NCI-H2029 treated with DMSO at 0.1 percent for 48 hours (cell line): ENCODE results near the gene DHRS7C.

ENCODE experiments used
- DNase-seq: peaks from one replicate; lab custom pipeline; 2025; lab: John Stamatoyannopoulos, UW

Gene DHRS7C, protein sequence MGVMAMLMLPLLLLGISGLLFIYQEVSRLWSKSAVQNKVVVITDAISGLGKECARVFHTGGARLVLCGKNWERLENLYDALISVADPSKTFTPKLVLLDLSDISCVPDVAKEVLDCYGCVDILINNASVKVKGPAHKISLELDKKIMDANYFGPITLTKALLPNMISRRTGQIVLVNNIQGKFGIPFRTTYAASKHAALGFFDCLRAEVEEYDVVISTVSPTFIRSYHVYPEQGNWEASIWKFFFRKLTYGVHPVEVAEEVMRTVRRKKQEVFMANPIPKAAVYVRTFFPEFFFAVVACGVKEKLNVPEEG

DNA sequence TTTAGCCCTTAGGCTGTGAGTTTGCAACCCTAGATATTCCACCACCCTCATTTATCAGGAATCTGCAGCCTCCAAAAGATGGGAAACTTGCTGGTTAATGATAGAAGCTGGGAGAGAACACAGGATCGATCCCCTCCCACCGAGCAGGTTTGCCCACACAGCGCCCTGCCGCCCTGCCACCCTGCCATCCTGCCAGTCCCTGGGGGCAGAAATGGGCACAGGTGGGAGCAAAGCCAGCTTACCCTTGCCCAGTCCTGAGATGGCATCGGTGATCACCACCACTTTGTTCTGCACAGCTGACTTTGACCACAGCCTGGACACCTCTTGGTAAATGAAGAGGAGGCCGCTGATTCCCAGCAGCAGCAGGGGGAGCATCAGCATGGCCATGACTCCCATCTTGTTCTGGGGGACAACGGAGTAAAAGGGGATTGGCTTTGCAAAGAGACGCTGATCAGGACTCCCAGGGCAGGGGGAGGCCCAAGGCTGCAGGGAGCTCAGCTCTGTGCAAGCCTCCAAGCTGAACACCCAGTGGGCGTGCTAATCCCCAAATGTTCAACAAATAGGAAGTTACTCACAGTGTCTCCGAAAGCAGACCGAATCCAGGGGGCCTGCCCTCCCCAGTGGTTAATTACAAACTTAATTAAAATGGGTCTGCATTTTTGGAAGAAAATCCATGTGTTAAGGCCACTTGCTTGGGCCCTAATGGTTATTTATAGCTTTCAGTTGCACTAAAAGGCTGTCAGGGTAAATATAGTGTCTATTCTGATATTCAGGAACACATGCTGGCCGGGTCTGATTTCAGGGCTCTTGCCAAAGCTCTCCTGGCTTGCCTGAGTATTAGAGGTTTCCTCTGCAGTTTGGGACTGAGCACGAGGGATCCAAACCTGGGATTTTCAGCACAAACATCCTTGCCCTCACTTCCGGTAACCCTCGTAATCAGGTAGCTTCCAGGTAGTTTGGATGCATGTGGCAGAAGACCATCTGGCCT is at the start of gene DHRS7C:
DHRS7C (minus strand) TSS at position 704 of the 988 bp plus-strand sequence; CDS start at position 396, 308 bp downstream.
- DNase-seq = no peak

DNA sequence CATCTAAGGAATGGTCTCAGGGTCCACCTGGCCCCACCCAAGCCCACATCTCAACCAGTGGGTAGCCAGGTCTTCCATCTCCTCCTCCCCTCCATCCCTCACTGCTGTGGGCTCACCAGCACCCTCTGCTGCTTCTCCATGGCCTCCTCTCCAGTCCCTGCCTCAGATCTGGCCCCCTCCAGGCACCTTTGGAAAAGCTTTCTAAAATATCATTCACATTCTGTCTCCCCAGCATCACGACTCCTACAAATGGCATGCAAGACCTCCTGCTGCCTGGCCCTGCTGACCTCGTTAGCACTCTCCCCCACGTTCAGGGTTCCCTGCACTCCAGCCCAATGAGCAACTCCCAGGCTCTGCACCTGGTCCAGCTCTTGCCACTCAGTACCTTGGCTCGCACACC is 48.0 kb upstream of the DHRS7C start:
- no peak for DNase-seq

DNA sequence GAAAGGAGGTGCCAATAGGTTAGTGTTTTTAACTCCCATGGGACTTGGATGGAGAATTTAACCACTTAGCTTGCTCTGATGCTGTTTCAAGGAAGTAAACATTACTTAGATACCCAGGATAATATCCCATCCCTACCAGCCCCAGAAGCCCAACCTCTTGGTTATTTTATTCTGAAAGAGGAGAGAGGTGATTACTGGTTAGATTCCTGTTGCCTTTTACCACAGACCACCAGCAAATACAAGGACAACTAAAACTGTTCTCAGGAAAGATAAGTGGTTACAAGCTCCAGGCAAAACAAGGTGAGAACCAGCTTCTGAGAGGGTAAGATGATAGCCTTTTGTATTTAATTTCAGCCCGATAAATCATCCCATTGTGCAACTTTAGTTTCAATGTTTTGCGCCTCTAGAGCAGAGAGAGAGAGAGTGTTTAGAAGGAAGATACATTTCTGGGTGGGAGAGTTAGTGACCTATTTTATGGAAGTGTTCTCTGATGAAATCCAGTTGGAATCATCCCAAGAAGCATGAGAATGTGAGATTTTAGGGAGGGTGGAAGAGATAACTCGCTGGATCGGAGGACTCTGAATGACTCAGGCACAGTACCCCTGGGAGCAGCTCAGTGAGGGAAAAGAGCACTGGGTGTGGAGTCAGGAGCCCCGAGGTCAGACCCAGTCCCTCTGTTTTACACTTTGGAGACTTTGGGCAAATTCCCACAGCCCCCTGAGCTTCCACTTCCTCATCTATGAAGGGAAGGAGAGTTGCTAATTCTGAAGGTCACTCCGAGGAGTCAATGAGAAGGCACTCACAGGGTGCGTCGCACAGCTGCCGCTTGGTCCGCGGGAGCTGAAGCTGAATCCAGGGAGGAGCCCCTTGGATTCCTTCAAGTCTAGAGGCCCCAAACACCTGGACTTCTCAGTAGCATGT is 46.4 kb upstream of the DHRS7C start:
- no peak for DNase-seq

DNA sequence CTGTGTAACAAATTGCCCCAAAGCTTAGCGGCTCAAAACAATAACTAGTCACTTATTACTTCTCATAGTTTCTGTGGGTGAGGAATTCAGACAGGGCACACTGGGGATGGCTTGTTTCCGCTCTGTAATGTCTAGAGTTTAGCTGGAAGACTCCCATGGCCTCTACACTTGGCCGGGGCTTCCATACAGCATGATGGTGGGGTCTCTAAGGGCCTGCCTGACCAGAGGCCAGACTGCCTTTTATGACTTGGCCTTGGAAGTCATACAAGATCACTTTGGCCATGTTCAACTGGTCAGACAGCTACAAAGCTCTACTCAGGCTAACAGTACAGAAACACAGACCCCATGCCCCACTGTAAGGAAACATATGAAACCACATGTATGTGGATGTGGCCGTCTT is 42.5 kb upstream of the DHRS7C start:
- DNase-seq = no peak

DNA sequence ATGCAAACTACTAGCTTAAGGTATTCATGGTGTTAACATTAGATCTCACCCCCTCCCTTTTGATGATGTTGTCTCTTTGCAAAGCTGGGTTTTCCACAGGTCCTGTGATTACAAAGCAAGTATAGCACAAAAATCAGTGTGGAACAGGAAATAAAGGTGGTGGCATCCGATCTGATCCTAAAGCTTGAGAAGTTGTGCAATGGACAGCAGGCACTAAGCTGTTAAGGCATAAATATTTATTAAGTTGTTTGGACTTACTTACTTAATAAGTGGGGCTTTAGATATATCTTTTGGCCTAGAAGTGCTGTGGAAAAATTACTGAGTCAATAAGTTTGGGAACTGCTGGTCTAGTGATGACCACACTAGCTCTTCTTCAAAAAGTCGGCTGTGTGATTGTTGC is 39.3 kb upstream of the DHRS7C start:
- no peak for DNase-seq

DNA sequence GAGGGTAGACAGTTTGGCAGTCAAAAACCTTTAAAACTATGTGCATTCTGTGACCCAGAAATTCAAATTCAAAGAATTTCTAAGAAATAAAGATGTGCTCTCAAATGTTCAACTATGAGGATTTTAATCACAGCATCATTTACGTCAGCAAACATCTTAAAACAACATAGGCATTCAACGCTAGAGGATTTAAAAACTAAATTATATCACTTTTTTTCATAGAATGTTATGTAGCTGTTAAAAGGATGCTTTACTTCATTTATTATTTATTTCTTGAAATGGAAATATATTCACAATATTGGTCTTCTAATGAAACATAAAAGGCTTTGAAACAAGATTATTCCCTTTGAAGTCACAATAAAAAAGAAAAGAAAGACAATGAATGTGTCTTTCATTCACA is 38.0 kb upstream of the DHRS7C start:
- DNase-seq = no peak

DNA sequence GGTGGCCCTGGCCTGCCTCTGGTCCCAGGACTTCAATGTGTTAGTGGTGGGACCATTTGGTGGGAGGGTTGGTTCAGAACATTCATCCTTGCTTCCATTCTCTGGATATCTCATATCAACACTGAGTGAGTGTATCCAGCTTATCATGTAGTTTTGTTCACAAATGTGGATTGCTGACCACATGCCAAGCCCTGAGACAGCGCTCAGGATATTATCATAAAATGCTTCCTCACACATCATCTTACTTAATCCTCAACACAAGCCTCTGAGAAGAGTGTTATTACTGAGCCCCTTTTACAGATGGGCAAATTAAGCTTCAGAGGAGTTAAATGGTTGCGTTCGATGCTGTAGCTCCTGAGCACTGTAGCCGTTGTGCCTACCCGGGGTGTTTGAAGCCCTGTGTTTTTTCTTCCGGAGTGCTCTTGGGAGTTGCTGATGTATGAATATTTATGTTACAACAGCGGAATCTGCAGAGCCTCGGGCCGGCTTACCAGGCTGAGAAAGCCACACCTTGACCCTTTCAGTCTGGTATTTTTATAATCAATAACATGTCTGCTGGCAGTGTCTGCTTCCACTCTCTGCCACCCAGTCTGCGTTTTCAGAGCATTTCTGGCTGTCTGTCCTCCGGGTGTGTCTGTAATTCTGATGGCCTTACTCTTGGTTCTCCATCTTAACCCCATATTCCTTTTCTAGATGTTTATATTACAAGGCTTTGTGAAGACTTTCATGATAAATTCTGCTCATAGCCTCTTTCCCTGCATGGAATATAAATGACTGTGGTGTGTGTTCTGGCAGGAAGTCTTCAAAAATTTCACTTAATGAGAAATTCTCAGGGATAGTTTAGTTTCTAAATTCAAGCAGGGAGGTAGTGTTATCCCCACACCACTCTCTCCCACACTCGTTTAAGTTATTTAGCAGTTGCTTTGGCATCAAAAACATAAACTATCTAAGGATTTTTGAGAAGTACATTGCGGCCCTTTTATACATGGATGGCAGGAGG is 37.2 kb upstream of the DHRS7C start:
- DNase-seq = no peak

DNA sequence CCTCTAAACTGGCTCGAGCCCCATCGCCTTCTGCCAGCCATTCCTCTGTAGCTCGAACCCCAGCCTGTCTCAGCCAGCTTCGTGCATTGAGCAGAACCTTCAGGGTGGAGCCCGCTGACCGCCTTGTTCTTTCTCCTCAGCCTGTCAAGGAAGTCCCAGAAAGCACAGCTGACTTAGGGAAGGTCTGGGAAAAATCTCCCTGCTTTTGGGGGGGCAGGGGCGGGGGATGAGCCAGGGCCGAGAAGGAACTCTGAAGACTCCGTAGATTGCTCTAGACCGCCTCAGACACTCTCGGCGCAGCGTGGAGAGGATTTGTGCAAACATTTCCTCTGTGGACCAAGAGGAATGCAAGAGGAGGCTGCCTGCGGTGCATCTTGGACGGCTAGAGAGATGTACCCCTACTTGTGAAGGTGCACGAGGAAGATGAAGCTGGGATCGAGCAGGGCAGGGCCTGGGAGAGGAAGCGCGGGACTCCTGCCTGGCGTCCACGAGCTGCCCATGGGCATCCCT is 34.3 kb upstream of the DHRS7C start, which contains the start of gene GLP2R:
GLP2R (plus strand) TSS at position 284 of the 510 bp plus-strand sequence; CDS start at position 424, 140 bp downstream.
- DNase-seq = no peak

DNA sequence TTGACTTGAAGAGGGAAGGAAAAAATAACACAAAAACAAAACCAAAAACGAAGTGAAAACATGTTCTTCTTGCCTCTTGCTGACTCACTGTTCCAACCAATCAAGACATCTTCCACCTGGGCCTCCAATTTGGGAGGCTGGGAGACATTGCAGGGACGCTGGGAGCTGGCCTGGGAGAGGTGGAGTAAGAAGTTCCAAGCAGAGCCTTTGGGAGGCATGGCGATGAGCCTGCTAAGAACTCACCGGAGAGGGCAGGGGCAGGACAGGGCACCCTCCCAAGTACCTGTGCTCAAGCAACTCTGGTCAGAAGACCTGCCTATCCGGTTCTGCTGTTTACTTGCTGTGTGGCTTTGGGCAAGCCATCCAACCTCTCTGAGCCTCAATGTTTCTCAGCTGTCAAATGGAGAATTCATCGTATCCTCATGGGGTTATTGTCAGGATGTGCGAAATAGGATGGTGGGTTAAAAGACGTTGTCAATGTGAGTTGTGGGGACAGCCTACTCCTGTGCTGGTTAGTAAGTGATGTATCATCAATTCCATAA is 33.5 kb upstream of the DHRS7C start:
- DNase-seq = no peak

DNA sequence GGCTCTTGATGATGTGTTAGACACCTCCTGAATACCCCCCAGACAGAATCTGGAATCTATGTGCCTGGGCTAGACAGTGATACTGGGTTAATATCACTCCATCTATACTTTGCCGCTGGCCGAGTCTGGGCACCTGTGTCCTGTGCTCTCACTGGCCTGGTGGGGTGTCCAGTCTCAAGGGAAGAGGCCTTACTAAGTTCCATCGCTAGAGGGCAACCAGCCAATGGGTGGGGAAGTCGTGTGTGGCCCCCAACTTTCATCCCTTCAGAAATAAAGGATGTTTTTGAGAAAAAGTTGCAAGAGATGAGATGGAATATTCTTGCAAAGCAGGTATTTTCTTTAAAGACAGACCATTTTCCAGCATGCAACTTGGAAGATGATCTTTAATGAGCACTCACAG is 32.7 kb upstream of the DHRS7C start:
- DNase-seq = no peak

DNA sequence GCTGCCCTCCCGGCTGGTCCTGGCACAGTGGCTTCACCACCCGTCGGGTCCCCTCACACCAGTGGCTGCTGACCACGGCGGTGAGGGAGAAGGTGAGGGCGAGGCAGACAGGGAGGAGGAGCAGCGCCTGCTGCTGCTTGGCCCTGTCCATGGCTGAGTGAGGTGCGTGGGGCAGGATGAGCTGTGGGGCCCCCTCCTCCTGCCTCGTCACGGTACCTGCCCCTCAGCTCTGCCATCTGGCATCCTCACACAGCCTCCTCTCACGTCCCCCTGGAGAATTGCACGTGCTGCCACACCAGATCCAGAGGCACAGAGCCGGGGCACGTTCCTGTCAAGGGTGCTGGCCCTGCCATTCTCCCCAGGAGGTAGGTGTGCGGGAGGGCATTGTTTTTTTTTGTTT is 30.5 kb upstream of the DHRS7C start, which contains the start of gene GSG1L2:
GSG1L2 (minus strand) TSS at position 159 of the 400 bp plus-strand sequence; CDS start at position 151, 8 bp downstream.
- DNase-seq = no peak

DNA sequence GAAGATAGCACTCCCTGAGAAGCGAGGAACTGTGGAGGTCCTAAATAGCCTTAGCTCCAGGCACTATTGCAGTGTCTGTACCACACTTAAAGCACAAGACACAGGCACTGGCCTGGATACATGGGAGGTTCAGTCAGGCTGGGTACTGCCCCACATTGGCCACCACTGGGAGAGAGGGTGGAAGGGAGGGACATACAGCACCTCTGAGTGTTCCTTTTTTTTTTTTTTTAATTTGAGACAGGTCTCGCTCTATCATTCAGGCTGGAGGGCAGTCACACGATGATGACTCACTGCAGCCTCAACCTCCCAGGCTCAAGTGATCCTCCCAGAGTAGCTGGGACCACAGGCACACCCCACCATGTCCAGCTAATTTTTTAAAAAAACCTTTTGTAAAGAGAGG is 29.1 kb upstream of the DHRS7C start:
- no peak for DNase-seq

DNA sequence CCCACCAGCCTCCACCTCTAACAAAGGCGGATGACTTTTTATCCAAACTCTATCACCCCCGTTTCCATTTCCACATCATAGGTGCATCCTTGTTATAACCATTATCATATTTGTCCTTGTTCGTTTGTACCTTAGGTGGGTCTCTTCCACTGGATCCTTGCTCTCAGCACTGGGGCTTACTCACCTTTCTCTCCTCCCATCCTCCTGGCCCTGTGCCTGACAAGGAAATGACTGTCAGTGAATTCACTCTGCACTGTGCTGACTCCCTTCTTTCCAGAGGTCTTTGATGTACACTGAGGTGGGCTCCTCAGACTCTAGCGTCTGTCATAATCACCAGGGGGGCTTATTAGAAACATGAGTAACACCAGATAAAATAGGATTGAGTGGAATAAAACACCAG is 27.4 kb upstream of the DHRS7C start:
- no peak for DNase-seq

DNA sequence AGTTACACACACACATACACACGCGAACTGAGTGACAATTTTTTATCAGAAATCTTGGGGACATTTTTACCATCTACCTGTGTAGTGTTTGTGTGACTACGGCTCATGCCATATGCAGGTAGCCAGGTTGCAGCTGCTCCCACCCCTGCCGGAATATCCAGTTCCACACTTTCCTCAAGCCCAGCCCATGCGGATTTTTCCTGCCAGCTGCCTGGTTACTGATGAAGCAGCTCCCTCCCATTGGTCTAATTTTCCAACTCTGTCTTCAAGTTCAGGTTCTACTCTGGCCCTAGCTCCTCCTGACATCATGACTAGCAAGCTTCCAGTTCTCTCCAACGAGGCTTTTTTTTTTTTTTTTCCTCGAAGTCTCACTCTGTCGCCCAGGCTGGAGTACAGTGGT is 25.7 kb upstream of the DHRS7C start:
- no peak for DNase-seq

DNA sequence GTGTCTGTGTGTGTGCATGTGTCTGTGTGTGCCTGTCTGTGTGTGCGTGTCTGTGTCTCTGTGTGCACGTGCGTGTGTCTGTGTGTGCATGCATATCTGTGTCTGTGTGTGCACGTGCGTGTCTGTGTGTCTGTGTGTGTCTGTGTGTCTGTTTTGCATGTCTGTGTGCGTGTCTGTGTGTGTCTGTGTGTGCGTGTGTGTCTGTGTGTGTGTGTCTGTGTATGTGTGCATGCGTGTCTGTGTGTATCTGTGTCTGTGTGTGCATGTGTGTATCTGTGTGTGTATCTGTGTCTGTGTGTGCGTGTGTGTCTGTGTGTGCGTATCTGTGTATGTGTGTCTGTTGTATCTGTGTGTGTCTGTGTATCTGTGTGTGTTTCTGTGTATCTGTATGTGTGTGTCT is 25.1 kb upstream of the DHRS7C start:
- DNase-seq = no peak

DNA sequence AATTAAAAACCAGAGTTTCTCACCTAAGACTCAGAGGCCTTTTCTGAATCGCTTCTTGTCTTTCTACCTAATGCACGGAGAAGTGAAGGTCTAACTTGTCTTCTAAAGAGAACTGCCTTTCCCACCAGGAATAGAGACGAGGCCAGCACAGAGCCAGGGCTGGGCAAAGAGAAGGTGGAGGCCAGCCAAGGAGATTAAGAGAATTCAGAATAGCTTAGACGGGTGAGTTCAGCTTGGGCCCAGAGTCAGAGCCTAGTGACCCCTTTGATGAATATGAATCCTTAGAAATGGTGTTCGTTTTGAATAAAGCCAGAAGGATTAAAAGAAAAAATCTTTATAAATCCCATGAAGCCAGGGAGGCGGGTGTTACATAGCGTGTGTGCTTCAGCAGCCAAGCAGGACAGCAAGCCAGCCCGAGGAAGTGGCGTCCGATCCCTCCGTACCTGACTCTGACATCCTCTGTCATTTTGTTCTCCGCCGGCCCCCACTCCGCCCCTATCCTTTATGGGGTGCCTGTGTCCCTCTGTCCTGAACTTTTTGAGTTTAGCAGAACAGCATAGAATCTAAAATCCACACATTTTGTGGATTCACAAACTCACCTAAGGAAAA is 23.0 kb upstream of the DHRS7C start:
- no peak for DNase-seq

DNA sequence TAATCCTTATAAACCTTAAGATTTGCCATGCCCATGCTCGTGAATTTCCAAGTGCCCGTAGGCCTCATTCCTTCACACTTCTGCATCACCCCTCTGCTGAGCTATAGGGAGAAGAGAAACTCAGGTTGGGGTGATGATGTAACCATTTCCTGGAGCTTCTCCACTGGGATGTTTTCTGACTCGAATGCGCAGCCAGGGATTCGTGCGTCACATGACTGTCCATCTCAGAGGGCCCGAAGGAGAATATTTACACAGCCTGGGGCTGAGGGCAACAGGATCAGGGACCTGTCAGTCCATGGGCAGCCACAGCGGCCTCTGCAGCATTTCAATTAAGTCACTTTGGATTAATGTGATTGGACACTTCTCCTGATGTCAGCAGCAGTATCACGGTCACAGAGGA is 21.8 kb upstream of the DHRS7C start:
- no peak for DNase-seq

DNA sequence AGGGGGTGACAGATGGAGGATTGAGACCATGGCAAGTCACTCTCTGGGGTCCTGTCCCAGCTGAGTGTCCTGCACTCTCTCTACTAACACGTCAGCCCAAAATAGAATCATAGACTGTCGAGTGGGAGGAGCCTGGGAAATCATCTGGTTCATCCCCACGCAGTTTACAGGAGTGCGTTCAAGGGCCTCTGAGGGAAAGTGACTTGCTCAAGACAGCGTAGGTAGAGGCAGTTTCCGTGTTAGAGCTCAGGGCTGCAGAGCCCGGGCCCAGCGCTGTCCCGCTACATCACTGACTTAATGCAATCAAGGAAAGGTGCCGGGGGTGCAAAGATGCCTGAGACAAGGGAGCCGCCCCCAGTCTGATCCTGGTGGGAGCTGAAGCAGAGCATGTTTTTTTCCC is 20.1 kb upstream of the DHRS7C start:
- no peak for DNase-seq

DNA sequence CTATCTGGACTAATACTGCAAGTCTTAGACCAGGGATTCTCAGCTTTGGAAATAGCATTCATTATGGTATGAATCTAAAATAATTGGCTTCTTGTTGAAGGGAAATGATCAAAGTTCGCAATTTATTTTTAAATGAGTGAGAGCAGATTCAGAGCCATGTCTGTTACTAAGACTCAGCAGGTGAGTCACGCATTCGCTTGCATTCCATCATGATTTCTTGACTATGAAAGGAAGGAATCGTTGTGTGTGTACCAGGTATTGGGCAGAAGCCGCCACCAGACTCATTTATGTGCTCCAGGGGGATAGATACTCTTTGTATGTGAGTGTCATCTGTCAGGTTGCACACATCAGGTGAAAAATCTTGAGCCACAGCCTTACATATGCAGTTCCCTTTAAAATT is 19.7 kb upstream of the DHRS7C start:
- DNase-seq = no peak
